ENCODE data around the gene GPR17.

Gene GPR17

DNA sequence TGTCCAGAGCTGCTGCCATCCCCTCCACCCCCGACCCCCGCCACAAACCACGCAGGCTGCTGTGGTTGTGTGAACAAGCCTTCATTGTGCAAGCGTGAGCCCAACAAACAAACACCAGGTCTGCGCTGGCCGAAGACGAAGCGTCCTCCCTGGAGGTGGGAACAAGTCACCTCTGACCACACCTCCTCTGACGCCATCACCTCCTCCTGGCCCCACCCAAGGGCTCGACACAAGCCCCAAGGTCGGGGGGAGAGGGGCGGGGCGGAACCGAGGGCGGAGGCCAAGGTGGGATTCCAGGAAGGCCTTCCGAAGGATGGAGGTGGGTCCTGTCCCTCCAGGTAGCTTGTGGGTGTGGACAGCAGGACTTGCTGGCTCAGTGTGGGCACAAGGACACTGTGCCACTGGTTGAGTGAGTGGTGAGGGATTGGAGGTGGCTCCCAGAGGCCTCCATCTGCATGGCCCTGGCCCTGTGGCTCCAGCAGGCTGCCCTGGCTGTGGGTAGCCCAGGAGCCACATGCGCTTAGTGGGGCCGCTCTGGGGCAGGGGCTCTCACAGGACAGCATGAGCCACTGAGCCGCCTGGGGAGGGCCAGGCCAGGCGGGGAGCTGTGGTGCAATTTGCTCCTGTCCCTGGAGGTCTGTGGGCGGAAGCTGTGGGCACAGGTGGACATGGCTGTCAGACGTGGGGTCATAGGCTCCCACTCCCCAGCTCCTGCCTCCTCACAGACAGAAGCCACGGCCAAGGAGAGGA, 7.4 kb upstream of the GPR17 start:
- DNase-seq (ENCODE audit: extremely low spot score, insufficient read length, low read depth): no peak
- FAIRE-seq: no peak

DNA sequence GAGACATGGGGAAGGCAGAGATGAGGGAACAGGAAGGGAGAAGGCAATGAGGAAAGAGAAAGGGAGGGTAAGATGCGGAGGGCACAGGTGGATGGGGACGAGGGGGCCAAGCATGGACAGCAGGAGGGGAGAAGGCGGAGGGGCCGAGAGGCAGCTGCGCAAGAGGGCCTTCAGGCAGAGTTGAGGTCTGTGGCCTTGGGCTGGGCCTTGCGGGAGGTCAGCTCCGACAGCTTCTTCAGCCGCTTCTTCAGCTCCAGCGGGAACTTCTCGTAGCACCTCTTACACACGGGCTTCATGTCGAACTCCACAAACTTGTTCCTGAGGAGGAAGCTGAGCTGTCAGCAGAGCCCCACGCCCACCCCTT, 6.9 kb upstream of the GPR17 start:
- FAIRE-seq (no peak), DNase-seq (ENCODE audit: extremely low spot score, insufficient read length, low read depth) (no peak)

DNA sequence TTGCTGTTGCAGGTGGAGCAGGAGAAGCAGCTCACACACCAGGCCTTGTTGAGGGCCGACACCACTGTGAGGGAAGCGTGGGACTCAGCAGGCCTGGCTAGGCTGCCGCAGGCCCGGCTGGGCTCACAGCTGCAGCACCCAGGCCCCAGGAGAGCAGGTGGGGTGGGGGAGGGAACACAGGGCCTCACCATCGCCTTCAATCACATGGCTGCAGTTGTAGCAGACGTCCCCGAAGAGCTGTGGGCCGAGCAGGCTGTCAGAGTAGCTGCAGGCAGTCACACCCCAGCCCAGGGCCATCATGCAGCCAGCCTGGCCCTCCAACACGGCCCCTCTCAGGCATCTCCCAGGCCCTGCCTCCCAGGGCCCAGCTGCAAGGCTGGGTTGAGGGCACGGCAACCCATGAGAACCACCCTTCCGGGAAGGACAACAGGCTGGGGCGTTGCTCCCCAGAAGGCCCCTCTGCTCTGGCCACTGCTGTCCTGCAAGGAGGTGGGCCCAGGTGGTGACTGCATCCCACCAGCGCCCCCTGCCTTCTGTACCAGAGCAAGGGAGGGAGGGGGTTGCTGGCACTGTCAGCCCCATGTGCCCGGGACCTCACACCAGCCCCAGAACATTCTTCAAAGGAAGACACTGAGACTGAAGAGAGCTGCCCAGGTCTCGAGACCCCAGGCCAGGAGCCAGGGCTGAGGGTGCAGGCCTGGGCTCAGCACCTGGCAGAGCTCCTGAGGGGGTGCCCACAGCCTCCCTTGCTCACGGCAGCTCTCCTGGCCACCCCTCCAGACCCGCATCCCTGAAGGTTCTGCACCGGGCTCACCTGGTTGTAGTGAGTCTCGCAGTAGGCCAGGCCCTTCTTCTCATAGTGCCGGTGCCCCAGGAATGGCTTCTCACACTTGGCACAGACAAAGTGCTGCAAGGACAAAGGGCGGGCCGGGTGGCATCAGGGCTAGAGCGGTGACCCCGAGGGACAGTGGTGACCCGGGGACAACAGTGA, 5.6 kb upstream of the GPR17 start:
- FAIRE-seq (peak; percentile 12), DNase-seq (ENCODE audit: extremely low spot score, insufficient read length, low read depth) (peak; percentile 42)

DNA sequence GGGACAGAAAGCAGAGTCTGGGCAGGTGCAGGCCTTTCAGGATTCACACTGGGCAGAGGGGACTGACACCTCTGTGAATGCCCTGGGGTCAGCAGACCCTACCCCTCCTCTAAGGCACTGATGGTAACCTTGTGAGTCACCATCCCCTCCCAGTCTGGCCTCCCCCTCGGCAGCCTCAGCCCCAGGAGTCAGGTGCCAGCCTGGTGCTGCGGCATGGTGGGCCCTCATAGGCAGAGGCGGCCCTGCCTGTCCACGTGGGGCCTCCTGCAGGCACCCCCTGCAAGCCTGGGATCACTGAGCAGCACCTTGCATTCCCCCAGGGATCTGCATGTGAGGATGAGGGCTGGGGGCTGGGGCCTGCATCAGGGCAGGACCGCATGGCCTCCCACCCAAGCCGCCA, 4.8 kb upstream of the GPR17 start:
- DNase-seq (ENCODE audit: extremely low spot score, insufficient read length, low read depth) (no peak), FAIRE-seq (no peak)

DNA sequence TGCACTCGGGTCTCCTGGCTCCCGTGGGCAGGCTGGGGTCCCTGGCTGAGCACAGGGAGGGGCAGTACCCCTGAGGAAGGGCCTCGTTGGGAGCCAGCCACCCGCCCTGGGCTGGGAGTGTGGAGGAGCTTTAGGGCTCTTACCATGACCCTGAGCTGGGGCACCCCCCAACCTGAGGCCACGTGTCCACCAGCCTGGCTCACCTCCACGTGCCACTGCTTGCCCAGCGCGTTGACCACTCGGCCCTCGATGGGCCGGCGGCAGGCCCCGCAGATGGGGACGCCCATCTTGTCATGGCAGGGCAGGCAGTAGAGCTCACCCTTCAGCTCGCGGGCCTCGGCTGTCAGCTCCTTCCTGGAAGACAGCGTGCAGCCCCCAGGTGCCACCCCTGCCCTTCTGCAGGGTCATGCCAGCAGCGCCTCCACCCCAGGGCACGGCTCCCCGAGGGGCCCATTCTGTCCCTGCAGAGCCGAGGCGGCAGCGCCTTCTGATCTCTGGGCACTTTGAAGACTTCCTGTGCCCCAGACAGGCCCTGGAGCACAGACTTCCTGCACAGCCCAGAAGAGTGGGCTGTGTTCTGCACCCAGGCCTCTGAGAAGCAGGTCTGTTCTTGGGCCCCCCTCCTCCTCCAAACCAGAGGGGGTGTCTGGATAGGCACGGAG, 4.0 kb upstream of the GPR17 start:
- DNase-seq (ENCODE audit: extremely low spot score, insufficient read length, low read depth) (no peak), FAIRE-seq (no peak)

DNA sequence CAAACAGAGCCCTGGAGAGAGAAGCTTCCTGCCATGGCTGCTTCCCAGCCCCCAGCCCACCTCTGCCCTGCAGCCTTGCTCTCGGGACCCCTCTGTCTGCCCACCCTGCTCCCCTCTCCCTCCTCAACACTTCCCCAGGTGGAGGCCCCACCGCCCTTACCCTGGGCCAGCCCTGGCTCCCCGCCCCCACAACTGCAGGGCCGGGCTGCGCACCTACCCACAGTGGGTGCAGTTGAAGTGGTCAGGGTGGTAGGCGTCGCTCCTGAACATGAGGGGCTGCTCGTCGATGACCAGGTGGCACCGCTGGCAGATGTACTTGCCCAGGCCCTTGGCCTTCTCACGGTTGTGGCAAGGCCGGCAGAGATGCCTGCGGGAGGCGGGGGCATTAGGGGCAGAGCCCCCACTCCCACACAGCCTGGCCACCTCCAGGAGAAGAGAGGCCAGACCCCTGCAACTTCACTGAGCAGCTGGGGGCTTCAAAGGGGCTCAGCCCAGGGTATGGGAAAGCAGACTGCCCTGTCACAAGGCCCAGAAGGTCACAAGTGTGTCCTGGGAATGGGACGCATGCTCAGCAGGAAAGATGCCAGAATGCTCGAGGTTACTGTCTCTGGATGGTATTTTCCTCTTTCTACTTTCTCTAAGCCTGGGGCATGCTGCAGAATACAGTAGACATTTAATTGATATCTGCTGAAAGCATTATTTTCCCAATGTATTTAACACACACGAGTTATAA, 3.1 kb upstream of the GPR17 start:
- no peak for FAIRE-seq

DNA sequence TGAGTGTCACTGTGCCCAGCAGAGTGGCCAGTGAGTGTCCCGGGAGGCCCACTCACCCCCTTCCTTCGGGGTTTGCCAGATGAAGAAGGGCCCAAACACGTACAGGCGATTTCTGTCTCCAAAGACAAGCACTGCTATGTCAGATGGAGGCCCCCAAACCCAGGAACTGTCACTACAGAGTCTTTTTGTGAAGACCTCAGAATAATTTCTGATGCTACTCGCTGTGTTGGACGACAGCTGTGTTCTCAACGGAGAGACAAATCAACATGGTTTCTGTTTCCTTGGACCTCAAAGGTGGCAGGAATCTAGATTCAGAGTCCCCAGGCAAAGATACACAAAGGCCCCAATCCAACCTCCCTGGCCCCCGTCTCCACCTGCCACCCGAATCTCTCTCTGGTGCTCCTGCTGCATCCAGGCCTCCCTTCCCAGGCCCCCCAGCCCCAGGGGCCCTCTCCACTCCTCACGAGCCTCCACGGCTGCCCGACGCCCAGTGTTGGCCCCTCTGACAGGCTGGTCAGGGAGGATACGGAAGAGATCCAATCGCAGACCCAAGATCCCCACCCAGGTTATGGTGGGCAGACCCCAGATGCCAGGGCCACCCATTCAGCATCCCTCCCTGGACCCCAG, 2.4 kb upstream of the GPR17 start:
- FAIRE-seq (no peak), DNase-seq (ENCODE audit: extremely low spot score, insufficient read length, low read depth) (no peak)

More for the DNA sequence above, 3.1 kb upstream of the GPR17 start:
- DNase-seq (ENCODE audit: extremely low spot score, insufficient read length, low read depth): no peak

DNA sequence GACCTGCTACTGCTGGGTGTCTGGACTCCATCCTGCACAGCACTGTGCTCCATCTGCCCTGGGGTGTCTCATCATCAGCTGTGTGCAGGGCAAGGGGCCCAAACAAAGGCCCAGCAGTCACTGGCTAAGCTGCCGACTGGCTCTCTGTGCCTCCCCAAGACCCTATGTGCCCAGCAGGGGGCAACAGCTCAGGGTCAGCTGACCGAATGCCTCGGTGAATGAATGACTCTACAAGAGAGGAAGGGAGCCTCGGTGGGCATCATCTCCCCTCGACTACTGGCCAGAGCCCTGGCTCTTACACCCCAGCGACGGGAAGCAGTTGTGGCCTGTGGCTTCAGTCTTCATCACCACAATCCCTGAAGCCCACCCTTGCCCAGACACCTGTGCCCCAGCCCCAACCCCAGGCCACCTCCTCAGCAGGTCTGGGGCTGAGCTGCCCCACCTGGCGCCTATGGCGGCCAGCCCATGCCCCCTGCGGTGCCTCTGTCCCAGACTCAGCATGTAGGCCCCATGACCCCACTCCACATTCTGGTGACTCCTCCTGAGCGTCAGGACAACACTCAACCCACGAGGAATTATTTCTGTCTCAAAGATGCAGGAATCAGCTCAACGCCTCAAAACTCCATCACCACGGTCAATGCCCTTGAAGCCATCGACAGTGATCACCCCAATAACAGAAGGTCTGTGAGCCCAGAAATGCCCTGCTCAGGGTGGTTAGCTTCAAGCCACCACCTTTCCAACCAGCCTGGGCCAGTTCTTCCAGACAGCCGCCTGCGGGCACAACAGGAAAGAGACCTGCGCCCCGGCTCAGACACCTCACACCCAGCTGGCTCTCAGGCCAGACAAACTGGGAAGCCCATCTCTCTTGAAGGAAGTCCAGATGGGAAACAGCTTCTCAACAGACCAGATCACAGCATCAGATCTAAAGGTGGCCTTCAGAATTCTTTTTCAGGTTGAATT, 1.6 kb upstream of the GPR17 start:
- DNase-seq (ENCODE audit: extremely low spot score, insufficient read length, low read depth): no peak
- no peak for FAIRE-seq

DNA sequence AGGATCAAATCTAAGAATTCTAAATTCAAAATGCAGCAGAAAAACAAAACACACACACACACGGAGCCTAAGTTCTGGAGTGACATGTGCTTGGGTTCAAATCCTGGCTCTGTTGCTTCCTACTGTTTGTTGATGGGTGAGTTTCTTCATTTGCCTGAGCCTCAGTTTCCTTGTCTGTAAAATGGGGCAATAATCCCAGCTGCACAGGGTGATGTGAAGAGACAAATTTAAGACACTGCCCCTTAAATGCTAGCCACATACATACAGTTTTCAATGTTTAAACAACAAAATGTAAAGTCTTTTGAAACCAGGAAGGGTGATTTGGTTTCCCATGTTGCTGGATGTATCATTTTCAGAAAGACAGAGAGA, 943 bp upstream of the GPR17 start:
- no peak for DNase-seq (ENCODE audit: extremely low spot score, insufficient read length, low read depth)
- FAIRE-seq: no peak

DNA sequence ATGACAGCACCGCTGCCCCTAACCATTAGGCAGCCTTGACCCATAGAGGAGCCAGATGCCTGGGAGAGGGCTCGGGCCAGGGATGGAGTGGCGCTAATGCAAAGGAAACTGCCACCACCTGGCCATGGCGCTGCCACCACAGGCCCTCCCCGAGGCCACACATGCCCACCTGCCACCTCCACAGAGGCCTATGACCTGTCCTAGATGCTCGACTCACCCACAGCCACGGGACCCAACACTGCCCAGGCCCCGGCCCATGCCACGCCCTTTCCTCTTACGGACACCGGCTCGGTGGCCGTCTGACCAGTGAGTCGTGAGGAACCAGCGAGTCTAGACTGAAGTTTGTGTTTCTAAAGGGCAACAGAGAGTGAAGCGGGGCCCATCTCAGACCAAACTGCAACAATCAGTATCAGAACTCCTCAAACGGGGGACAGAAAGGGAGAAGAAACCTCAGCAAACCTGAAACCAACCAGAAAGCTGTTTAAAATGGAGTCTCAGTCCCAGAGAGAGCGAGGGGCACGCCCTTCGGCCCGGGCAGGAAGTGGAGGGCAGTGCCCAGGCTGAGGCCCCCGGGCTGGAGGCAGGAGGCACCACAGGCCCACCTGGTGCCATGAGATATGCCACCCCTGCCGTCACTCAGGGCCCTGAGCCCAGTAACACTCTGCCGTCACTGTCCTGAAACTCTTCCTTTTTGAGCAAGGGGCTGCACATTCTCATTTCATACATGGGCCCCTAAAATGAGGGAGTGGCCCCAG, 711 bp downstream of the GPR17 start:
- DNase-seq (ENCODE audit: extremely low spot score, insufficient read length, low read depth): no peak
- FAIRE-seq: no peak

DNA sequence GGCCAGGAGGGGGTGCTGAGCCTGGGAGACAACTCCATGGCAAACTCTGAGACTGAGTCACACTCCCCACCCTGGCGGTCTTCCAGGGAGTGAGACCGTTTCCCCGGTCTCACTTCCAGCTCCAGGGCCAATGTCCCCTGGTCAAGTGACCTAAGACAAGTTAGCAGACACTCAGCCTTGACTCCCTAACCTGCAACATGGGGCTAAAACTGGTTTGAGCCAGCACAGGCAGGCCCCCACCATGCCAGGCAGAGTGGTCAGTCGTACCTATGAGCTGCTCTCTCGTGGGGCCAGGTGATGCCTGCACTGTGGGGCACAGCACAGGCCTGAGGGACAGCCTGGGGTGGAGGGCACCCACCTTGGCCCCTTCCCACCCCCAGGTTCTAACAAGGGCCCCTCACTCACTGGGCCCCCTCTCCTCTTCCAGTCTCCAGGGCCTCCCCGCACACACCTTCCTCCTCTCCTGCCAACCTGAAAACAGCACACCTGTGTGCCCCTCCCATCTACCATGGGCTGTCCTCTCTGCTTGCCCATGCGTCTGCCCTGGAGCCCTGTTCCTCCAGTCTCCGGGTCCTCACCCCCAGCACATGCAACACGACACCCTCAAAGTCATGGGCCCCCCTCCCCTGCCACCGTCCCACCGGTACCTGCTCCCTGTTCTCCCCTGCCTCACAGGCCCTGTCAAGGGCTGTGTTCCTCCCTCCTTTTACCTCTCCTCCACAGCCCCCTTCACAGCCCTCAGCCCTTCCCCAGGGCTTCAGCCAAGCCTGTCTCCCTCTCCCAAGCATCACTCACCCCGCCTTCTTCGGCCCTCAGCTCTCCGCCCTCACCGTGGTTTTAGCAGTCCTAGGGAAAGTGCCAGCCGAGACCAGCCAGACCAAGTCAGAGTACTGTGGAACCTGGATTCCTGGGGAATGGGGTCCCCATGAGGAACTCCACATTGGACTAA, 1.6 kb downstream of the GPR17 start:
- DNase-seq (ENCODE audit: extremely low spot score, insufficient read length, low read depth) (no peak), FAIRE-seq (no peak)

DNA sequence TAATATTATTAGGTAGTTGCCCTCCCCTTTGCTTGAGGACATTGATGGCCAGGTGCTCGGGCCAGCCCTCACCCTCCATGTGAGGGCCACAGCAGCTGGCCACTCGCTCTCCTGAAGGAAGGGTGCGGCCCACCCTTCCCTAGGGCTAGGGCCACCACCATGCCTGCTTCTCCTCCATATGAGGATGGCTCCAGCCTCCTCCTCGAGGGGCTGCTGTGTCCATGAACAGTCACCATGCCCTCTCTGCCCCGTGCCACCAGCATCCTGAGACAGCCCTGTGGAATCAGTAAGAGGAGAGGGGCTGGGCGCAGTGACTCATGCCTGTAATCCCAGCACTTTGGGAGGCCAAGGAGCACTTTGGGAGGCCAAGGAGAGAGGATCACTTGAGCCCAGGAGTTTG, 2.4 kb downstream of the GPR17 start:
- DNase-seq (ENCODE audit: extremely low spot score, insufficient read length, low read depth) (no peak), FAIRE-seq (no peak)

DNA sequence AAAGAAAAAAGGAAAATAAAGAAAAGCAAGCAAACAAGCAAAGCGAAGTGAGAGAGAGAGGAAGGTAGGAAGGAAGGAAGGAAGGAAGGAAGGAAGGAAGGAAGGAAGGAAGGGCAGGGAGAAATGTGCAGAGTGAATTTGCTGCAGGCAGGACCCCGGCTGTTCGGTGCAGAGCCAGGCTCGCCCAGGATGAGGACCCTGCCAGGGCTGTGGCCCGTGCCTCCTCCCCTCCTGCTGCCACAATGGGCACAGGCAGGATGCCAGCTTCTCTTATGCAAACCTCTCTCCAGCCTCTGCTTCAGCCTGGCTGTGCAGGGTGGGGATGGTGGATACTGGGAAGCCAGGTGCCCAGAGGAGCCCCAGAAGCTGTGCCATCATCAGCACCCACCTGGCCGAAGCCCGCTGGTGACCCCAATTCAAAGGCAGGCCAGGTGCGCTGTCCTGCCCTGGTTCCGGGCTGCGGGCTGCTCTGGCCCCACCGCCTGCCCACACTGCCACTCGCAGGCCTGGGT, 3.2 kb downstream of the GPR17 start:
- DNase-seq (ENCODE audit: extremely low spot score, insufficient read length, low read depth) (no peak), FAIRE-seq (no peak)

DNA sequence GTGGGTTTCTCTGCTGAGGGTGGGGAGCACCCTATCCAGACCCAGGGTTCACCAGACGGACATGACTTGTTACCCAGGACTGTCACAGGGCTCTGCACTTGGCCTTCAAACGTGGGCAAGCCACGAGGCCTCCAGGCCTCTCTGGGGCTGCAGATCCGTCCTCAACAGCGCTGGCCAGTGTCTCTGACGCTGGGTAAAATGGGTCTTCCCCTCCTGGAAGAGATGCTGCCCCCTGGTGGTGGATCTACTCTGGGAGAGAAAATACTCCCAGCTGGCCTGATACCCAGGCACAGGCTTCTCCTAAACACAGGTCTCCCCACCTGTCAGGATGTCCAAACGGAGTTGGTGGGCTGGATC, 3.7 kb downstream of the GPR17 start:
- FAIRE-seq (peak; percentile 92), DNase-seq (ENCODE audit: extremely low spot score, insufficient read length, low read depth) (peak; percentile 44)

DNA sequence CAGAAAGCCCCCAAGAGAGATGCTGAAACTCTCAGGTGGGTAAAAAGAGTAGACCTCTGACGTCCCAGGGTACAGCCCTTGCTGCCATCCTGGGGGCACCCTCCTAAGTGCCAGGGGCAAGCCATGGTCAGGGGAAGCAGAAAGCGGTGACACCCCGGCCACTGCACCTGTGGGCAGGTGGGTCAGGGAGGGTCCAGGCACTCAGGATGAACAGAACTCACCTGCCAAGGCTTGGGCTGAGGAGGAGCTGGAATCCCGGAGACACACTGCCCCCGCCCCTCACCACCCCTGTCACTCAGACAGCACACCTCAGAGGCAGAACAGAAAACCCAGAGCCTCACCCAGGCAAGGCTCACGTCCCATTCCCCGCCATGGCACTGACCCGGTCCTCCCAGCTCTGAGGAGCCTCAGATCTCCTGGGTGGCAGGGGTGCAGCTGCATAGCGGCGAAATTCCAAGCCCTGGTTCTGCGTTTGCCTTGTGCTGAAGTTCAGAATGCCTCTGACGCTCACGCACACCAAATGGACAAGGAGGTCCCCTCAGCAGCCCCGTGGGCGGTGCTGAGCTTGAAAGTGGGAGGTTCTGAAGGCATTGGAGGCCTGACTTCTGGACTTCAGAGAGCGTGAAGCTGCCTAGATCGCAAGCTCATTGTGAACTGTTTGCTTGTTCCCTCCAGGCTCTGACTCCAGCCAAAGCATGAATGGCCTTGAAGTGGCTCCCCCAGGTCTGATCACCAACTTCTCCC, 4.3 kb downstream of the GPR17 start:
- DNase-seq (ENCODE audit: extremely low spot score, insufficient read length, low read depth): no peak
- no peak for FAIRE-seq

DNA sequence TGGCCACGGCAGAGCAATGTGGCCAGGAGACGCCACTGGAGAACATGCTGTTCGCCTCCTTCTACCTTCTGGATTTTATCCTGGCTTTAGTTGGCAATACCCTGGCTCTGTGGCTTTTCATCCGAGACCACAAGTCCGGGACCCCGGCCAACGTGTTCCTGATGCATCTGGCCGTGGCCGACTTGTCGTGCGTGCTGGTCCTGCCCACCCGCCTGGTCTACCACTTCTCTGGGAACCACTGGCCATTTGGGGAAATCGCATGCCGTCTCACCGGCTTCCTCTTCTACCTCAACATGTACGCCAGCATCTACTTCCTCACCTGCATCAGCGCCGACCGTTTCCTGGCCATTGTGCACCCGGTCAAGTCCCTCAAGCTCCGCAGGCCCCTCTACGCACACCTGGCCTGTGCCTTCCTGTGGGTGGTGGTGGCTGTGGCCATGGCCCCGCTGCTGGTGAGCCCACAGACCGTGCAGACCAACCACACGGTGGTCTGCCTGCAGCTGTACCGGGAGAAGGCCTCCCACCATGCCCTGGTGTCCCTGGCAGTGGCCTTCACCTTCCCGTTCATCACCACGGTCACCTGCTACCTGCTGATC, 4.9 kb downstream of the GPR17 start:
- no peak for DNase-seq (ENCODE audit: extremely low spot score, insufficient read length, low read depth)
- no peak for FAIRE-seq

Data from GM18507 (cell line).